ENCODE measurements around the gene EPHB2. TPM values are rescaled to one million over a fixed set of nuclear protein-coding genes. Genes with fewer than 3 reads are reported as not detected.

Gene EPHB2
- total RNA-seq, 1 experiment from 2014 or later = 18.5 TPM

DNA sequence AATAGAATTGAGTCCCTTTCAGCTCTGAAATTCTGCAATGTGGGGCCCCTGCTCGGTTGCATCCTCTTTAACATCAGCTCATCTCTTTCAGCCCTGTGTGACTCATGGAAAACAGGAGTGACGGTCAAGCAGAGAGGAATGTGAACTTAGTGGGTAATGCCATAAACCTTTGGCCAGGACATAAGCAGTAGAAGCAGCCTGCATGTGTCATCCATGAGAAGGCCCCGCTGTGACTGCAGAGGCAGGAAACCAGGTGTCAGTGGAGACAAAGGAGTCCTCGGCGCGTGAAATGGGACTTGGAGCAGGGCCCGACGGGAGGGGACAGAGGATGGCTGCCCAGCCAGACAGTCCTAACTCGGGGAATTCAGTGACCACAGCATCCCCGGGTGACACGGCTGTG lies 21.1 kb upstream of the EPHB2 start:
- H3K9me3 Mint-ChIP-seq = no peaks in the 10 kb centered on the region
- ChIA-PET CTCF (interaction anchor here (2.7 kb wide), 1 partner anchor 15 kb away, joined by 11 read pairs; no protein-coding TSS in a partner anchor), POLR2A (no interaction called here)
- ATAC-seq (no peak), DNase-seq (ENCODE audit: low spot score) (no peak)
- H3K27me3 Mint-ChIP-seq (ENCODE audit: low read depth) = no peaks in the 10 kb centered on the region
- H3K36me3 Mint-ChIP-seq = no peaks in the 10 kb centered on the region
- H3K4me1 Mint-ChIP-seq = peaks cover 6% of the 10 kb centered on the region
- no peak overlapping the region for H3K27ac Mint-ChIP-seq
- no peak overlapping the region for H3K4me3 Mint-ChIP-seq
- no peak for TF ChIP-seq HMGA2 (CRISPR knock-in tag; IDR thresholded peaks at IDR 0.05)
- TF ChIP-seq, protein P1, sequence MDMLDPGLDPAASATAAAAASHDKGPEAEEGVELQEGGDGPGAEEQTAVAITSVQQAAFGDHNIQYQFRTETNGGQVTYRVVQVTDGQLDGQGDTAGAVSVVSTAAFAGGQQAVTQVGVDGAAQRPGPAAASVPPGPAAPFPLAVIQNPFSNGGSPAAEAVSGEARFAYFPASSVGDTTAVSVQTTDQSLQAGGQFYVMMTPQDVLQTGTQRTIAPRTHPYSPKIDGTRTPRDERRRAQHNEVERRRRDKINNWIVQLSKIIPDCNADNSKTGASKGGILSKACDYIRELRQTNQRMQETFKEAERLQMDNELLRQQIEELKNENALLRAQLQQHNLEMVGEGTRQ (CRISPR knock-in tag; IDR thresholded peaks at IDR 0.05) = no peak
- no peak for TF ChIP-seq PRDM15 (CRISPR knock-in tag; IDR thresholded peaks at IDR 0.05)
- no peak for TF ChIP-seq RORB (CRISPR knock-in tag; IDR thresholded peaks at IDR 0.05)
- no peak for TF ChIP-seq NR2C2 (CRISPR knock-in tag; IDR thresholded peaks at IDR 0.05)
- TF ChIP-seq MXD4 (CRISPR knock-in tag; IDR thresholded peaks at IDR 0.05; ENCODE audit: borderline replicate concordance) = no peak

- ChIA-PET POLR2A (no interaction called here), CTCF (interaction anchor here (1.1 kb wide), 1 partner anchor 13 kb away, joined by 6 read pairs; no protein-coding TSS in a partner anchor)
- 0 out of 2 replicates have a peak, but pooled peaks cover 2% of the 10 kb centered on the region for H3K4me1 Mint-ChIP-seq
- no peaks in the 10 kb centered on the region for H3K27me3 Mint-ChIP-seq (ENCODE audit: low read depth)
- no peak overlapping the region for H3K27ac Mint-ChIP-seq
- DNase-seq (ENCODE audit: low spot score) (no peak), ATAC-seq (no peak)
- H3K9me3 Mint-ChIP-seq = no peaks in the 10 kb centered on the region
- no peak for TF ChIP-seq TCF7 (CRISPR knock-in tag; IDR thresholded peaks at IDR 0.05; ENCODE audit: low read depth)
- TF ChIP-seq TEAD4 (CRISPR knock-in tag; IDR thresholded peaks at IDR 0.05) = no peak
- TF ChIP-seq, protein P2, sequence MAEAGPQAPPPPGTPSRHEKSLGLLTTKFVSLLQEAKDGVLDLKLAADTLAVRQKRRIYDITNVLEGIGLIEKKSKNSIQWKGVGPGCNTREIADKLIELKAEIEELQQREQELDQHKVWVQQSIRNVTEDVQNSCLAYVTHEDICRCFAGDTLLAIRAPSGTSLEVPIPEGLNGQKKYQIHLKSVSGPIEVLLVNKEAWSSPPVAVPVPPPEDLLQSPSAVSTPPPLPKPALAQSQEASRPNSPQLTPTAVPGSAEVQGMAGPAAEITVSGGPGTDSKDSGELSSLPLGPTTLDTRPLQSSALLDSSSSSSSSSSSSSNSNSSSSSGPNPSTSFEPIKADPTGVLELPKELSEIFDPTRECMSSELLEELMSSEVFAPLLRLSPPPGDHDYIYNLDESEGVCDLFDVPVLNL (CRISPR knock-in tag; IDR thresholded peaks at IDR 0.05; ENCODE audit: borderline replicate concordance, low read depth) = no peak
- TF ChIP-seq NFE2L1 (CRISPR knock-in tag; IDR thresholded peaks at IDR 0.05) = no peak
- no peak for TF ChIP-seq HMGA2 (CRISPR knock-in tag; IDR thresholded peaks at IDR 0.05)
- TF ChIP-seq, protein P3, sequence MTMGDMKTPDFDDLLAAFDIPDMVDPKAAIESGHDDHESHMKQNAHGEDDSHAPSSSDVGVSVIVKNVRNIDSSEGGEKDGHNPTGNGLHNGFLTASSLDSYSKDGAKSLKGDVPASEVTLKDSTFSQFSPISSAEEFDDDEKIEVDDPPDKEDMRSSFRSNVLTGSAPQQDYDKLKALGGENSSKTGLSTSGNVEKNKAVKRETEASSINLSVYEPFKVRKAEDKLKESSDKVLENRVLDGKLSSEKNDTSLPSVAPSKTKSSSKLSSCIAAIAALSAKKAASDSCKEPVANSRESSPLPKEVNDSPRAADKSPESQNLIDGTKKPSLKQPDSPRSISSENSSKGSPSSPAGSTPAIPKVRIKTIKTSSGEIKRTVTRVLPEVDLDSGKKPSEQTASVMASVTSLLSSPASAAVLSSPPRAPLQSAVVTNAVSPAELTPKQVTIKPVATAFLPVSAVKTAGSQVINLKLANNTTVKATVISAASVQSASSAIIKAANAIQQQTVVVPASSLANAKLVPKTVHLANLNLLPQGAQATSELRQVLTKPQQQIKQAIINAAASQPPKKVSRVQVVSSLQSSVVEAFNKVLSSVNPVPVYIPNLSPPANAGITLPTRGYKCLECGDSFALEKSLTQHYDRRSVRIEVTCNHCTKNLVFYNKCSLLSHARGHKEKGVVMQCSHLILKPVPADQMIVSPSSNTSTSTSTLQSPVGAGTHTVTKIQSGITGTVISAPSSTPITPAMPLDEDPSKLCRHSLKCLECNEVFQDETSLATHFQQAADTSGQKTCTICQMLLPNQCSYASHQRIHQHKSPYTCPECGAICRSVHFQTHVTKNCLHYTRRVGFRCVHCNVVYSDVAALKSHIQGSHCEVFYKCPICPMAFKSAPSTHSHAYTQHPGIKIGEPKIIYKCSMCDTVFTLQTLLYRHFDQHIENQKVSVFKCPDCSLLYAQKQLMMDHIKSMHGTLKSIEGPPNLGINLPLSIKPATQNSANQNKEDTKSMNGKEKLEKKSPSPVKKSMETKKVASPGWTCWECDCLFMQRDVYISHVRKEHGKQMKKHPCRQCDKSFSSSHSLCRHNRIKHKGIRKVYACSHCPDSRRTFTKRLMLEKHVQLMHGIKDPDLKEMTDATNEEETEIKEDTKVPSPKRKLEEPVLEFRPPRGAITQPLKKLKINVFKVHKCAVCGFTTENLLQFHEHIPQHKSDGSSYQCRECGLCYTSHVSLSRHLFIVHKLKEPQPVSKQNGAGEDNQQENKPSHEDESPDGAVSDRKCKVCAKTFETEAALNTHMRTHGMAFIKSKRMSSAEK (CRISPR knock-in tag; IDR thresholded peaks at IDR 0.05; ENCODE audit: borderline replicate concordance) = no peak
- TF ChIP-seq ZNF232 (CRISPR knock-in tag; IDR thresholded peaks at IDR 0.05) = no peak
- no peak for TF ChIP-seq ZNF121 (CRISPR knock-in tag; IDR thresholded peaks at IDR 0.05)
- TF ChIP-seq, protein P4, sequence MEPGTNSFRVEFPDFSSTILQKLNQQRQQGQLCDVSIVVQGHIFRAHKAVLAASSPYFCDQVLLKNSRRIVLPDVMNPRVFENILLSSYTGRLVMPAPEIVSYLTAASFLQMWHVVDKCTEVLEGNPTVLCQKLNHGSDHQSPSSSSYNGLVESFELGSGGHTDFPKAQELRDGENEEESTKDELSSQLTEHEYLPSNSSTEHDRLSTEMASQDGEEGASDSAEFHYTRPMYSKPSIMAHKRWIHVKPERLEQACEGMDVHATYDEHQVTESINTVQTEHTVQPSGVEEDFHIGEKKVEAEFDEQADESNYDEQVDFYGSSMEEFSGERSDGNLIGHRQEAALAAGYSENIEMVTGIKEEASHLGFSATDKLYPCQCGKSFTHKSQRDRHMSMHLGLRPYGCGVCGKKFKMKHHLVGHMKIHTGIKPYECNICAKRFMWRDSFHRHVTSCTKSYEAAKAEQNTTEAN (CRISPR knock-in tag; IDR thresholded peaks at IDR 0.05) = no peak
- TF ChIP-seq ZNF512 (CRISPR knock-in tag; IDR thresholded peaks at IDR 0.05; ENCODE audit: borderline replicate concordance) = no peak
- TF ChIP-seq NFATC4 (CRISPR knock-in tag; IDR thresholded peaks at IDR 0.05) = no peak
- no peak for TF ChIP-seq MYBL2 (CRISPR knock-in tag; IDR thresholded peaks at IDR 0.05)
- TF ChIP-seq CREM (CRISPR knock-in tag; IDR thresholded peaks at IDR 0.05) = no peak
- no peak for TF ChIP-seq NR3C1 (CRISPR knock-in tag; conservative IDR thresholded peaks at IDR 0.05; ENCODE audit: low read depth)
- no peak overlapping the region for H3K4me3 Mint-ChIP-seq
- H3K36me3 Mint-ChIP-seq = no peaks in the 10 kb centered on the region
Observed at GRCh38 chr1:22691031-22691753, 19.4 kb upstream of the EPHB2 start.
